H9 (cell line): Measurements from ENCODE around the gene CNTN2. TPM values are rescaled to one million over a fixed set of nuclear protein-coding genes. Genes with fewer than 3 reads are reported as not detected.

Source experiments
- DNase-seq: peaks from one replicate; pipeline ENCODE4 v3.0.0-alpha.2; 2017
- H2AFZ ChIP-seq: one replicate; pipeline ENCODE4 v1.6.1; 2013; ENCODE audit warnings: mild to moderate bottlenecking, low read length, control low read depth, moderate library complexity
- H2AK5ac ChIP-seq: 2 replicates; pipeline ENCODE4 v1.6.1; 2013; ENCODE audit warnings: low read length, control low read depth, mixed read lengths; ENCODE audit not compliant: insufficient read length
- H2BK120ac ChIP-seq: one replicate; pipeline ENCODE4 v1.6.1; 2013; ENCODE audit warnings: low read depth, mild to moderate bottlenecking, low read length, control low read depth, inconsistent platforms; ENCODE audit not compliant: poor library complexity, severe bottlenecking
- H2BK12ac ChIP-seq: 2 replicates; pipeline ENCODE4 v1.6.1; 2013; ENCODE audit warnings: low read length, control low read depth, mixed read lengths, low read depth; ENCODE audit not compliant: insufficient read length
- H2BK15ac ChIP-seq: 2 replicates; pipeline ENCODE4 v1.6.1; 2013; ENCODE audit warnings: low read depth, low read length, control low read depth
- H2BK20ac ChIP-seq: one replicate; pipeline ENCODE4 v1.6.1; 2013; ENCODE audit warnings: low read depth, mild to moderate bottlenecking, low read length, control low read depth, inconsistent platforms; ENCODE audit not compliant: poor library complexity, severe bottlenecking
- H2BK5ac ChIP-seq: 2 replicates; pipeline ENCODE4 v1.6.1; 2013; ENCODE audit warnings: low read length, control low read depth, mixed read lengths; ENCODE audit not compliant: insufficient read length
- H3K14ac ChIP-seq: 2 replicates; pipeline ENCODE4 v1.6.1; 2013; ENCODE audit warnings: low read length, control low read depth; ENCODE audit not compliant: insufficient read depth
- H3K18ac ChIP-seq: 2 replicates; pipeline ENCODE4 v1.6.1; 2013; ENCODE audit warnings: low read depth, mild to moderate bottlenecking, mixed read lengths, low read length, control low read depth; ENCODE audit not compliant: insufficient read length
- H3K23ac ChIP-seq: 2 replicates; pipeline ENCODE4 v1.6.1; 2013; ENCODE audit warnings: low read length, control low read depth, mixed read lengths, low read depth; ENCODE audit not compliant: insufficient read length
- H3K23me2 ChIP-seq: 2 replicates; pipeline ENCODE4 v1.6.1; 2013; ENCODE audit warnings: low read depth, mild to moderate bottlenecking, mixed read lengths, low read length, control low read depth; ENCODE audit not compliant: insufficient read length, poor library complexity, severe bottlenecking
- H3K27ac ChIP-seq: 2 replicates; pipeline ENCODE4 v1.5.1; 2013; ENCODE audit warnings: low read length, control low read depth, mixed read lengths, low read depth; ENCODE audit not compliant: insufficient read length
- H3K27me3 ChIP-seq: 2 replicates; pipeline ENCODE4 v1.6.1; 2013; ENCODE audit warnings: low read length, control low read depth, inconsistent platforms; ENCODE audit not compliant: insufficient read depth
- H3K4ac ChIP-seq: 2 replicates; pipeline ENCODE4 v1.6.1; 2013; ENCODE audit warnings: low read depth, mild to moderate bottlenecking, control low read depth, inconsistent platforms, low read length, moderate library complexity
- H3K4me1 ChIP-seq: 2 replicates; pipeline ENCODE4 v1.6.1; 2013; ENCODE audit warnings: low read length, control low read depth, inconsistent platforms; ENCODE audit not compliant: insufficient read depth
- H3K4me2 ChIP-seq: 2 replicates; pipeline ENCODE4 v1.6.1; 2013; ENCODE audit warnings: low read length, control low read depth, mixed read lengths; ENCODE audit not compliant: insufficient read length, insufficient read depth
- H3K56ac ChIP-seq: 2 replicates; pipeline ENCODE4 v1.6.1; 2013; ENCODE audit warnings: low read depth, mild to moderate bottlenecking, mixed read lengths, low read length, control low read depth; ENCODE audit not compliant: insufficient read length
- H3K79me1 ChIP-seq: 2 replicates; pipeline ENCODE4 v1.6.1; 2013; ENCODE audit warnings: low read depth, mild to moderate bottlenecking, moderate library complexity, low read length, control low read depth, inconsistent platforms; ENCODE audit not compliant: insufficient read depth, poor library complexity, severe bottlenecking
- H3K79me2 ChIP-seq: 2 replicates; pipeline ENCODE4 v1.6.1; 2013; ENCODE audit warnings: low read length, control low read depth, inconsistent platforms; ENCODE audit not compliant: insufficient read depth
- H3K9ac ChIP-seq: 2 replicates; pipeline ENCODE4 v1.6.1; 2013; ENCODE audit warnings: low read length, control low read depth, mixed read lengths; ENCODE audit not compliant: insufficient read length; ENCODE audit errors: extremely low read depth
- H3K9me3 ChIP-seq: one replicate; pipeline ENCODE4 v1.6.1; 2013; ENCODE audit warnings: low read depth, low read length, inconsistent platforms; ENCODE audit not compliant: control insufficient read depth
- H3T11ph ChIP-seq: one replicate; pipeline ENCODE4 v1.6.1; 2013; ENCODE audit warnings: mild to moderate bottlenecking, low read length, control low read depth, inconsistent platforms
- H4K20me1 ChIP-seq: one replicate; pipeline ENCODE4 v1.6.1; 2013; ENCODE audit not compliant: control insufficient read depth, insufficient read length, insufficient read depth
- H4K5ac ChIP-seq: 2 replicates; pipeline ENCODE4 v1.6.1; 2013; ENCODE audit warnings: low read depth, mild to moderate bottlenecking, mixed read lengths, low read length, control low read depth; ENCODE audit not compliant: insufficient read length
- H4K8ac ChIP-seq: replicated peaks from 2 replicates; pipeline ENCODE4 v1.6.1; 2013; ENCODE audit warnings: low read length, control low read depth, mixed read lengths, low read depth; ENCODE audit not compliant: insufficient read length
- H4K91ac ChIP-seq: 2 replicates; pipeline ENCODE4 v1.6.1; 2013; ENCODE audit warnings: low read depth, mild to moderate bottlenecking, moderate library complexity, mixed read lengths, low read length, control low read depth; ENCODE audit not compliant: insufficient read length
- H3K27ac Mint-ChIP-seq, 3 experiments: 2 replicates in 2 of 3; 3 replicates in 1 of 3; pipeline ENCODE4 v1.8.0; 2020 to 2021; ENCODE audit warnings: mixed read lengths in 3 of 3, mild to moderate bottlenecking in 1 of 3, moderate library complexity in 1 of 3
- H3K27me3 Mint-ChIP-seq: 2 replicates; pipeline ENCODE4 v1.8.0; 2021; ENCODE audit warnings: low read depth, mild to moderate bottlenecking, moderate library complexity, mixed read lengths
- H3K36me3 Mint-ChIP-seq, 3 experiments: 2 replicates in 2 of 3; 3 replicates in 1 of 3; pipeline ENCODE4 v1.8.0; 2020 to 2021; ENCODE audit warnings: low read depth in 3 of 3, mixed read lengths in 3 of 3; ENCODE audit not compliant: insufficient read depth in 1 of 3
- H3K4me1 Mint-ChIP-seq, 2 experiments: 2 replicates each; pipeline ENCODE4 v1.8.0; 2020; ENCODE audit warnings: mixed read lengths in 2 of 2
- H3K4me3 Mint-ChIP-seq, 2 experiments: 2 replicates in 1 of 2; 3 replicates in 1 of 2; pipeline ENCODE4 v1.8.0; 2020 to 2021; ENCODE audit warnings: mild to moderate bottlenecking in 2 of 2, mixed read lengths in 2 of 2, moderate library complexity in 1 of 2
- H3K9me3 Mint-ChIP-seq, 2 experiments: 2 replicates in 1 of 2; 3 replicates in 1 of 2; pipeline ENCODE4 v1.8.0; 2020; ENCODE audit warnings: mild to moderate bottlenecking in 2 of 2, mixed read lengths in 2 of 2, moderate library complexity in 1 of 2
- WGBS: extraction: QIAGEN DNeasy Blood & Tissue Kit; methylation state at CpG from one replicate; pipeline ENCODE4 v1.1.7; 2013; ENCODE audit warnings: missing lambda C conversion rate, low lambda C conversion rate, mixed read lengths; ENCODE audit not compliant: insufficient read length; ENCODE audit errors: extremely low coverage; 5-methylcytosine and 5-hydroxymethylcytosine counted together
- total RNA-seq: library from RNA; stranded (reverse); gene quantifications from 2 replicates; pipeline ENCODE4 v1.2.1, GENCODE V29; 2021
- TF ChIP-seq, protein P1 (sequence below): fragments of 200-600 bp; sonication (generic); conservative IDR thresholded peaks from 3 replicates; pipeline ENCODE4 v1.8.0; 2021; ENCODE audit warnings: antibody characterized with exemption, mild to moderate bottlenecking

CNTN2 gene
- total RNA-seq, 1 experiment from 2014 or later: 0.42 TPM

DNA sequence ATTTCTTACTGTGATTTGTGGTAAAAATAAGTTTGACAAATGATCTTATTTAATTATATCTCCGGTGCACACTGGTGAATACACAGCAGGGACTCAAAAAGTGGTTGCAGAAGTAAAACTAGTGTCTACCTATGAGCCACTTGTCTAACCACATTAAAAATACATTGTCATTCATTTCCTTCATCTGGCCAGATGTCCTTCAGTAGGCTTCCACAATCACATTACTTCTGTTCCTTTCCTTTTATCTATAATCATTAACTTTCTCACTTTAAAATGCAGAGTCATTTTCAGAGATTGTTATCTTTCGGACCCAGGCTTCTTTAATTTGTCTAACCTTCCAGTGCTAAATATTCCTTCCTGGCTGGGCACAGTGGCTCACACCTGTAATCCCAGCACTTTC lies 75.7 kb downstream of the CNTN2 start:
- H3K23ac ChIP-seq: no peak overlapping the region
- peaks cover 18% of the 10 kb centered on the region; the same call in 1 of the 2 replicates for H3K79me2 ChIP-seq
- H3K4ac ChIP-seq: no peak overlapping the region
- WGBS: no CpG with 5 or more reads among the region's 2 CpGs
- H3K79me1 ChIP-seq: peaks cover 4% of the 10 kb centered on the region
- no peaks in the 10 kb centered on the region for H3K9me3 Mint-ChIP-seq
- no peak overlapping the region for H2BK15ac ChIP-seq
- H2AK5ac ChIP-seq: no peak overlapping the region
- H3K36me3 Mint-ChIP-seq: peaks cover 3 to 31% (median 17%) of the 10 kb centered on the region in 3 experiments; a peak in 6 of 7 replicates
- H3K18ac ChIP-seq: no peak overlapping the region
- no peak overlapping the region for H3K14ac ChIP-seq
- peaks cover 7% of the 10 kb centered on the region for H3K23me2 ChIP-seq
- no peak overlapping the region for H4K91ac ChIP-seq
- H4K8ac ChIP-seq: no peak overlapping the region
- TF ChIP-seq, protein P1, sequence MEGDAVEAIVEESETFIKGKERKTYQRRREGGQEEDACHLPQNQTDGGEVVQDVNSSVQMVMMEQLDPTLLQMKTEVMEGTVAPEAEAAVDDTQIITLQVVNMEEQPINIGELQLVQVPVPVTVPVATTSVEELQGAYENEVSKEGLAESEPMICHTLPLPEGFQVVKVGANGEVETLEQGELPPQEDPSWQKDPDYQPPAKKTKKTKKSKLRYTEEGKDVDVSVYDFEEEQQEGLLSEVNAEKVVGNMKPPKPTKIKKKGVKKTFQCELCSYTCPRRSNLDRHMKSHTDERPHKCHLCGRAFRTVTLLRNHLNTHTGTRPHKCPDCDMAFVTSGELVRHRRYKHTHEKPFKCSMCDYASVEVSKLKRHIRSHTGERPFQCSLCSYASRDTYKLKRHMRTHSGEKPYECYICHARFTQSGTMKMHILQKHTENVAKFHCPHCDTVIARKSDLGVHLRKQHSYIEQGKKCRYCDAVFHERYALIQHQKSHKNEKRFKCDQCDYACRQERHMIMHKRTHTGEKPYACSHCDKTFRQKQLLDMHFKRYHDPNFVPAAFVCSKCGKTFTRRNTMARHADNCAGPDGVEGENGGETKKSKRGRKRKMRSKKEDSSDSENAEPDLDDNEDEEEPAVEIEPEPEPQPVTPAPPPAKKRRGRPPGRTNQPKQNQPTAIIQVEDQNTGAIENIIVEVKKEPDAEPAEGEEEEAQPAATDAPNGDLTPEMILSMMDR: no peak
- H3K9ac ChIP-seq: no peak overlapping the region
- H4K5ac ChIP-seq: no peak overlapping the region
- no peaks in the 10 kb centered on the region for H3K27me3 Mint-ChIP-seq
- no peaks in the 10 kb centered on the region for H3K9me3 ChIP-seq
- H2BK120ac ChIP-seq: no peak overlapping the region
- DNase-seq: no peak
- no peak overlapping the region for H3K4me2 ChIP-seq
- no peak overlapping the region for H3K27ac Mint-ChIP-seq
- H3K56ac ChIP-seq: no peak overlapping the region
- no peak overlapping the region for H3T11ph ChIP-seq
- no peak overlapping the region for H3K27ac ChIP-seq
- H3K27me3 ChIP-seq: no peaks in the 10 kb centered on the region
- H2AFZ ChIP-seq: no peak overlapping the region
- H2BK12ac ChIP-seq: no peak overlapping the region
- H2BK20ac ChIP-seq: no peak overlapping the region
- H3K4me3 Mint-ChIP-seq: no peak overlapping the region
- H3K4me1 Mint-ChIP-seq: peaks cover 18% of the 10 kb centered on the region in 2 experiments
- no peak overlapping the region for H2BK5ac ChIP-seq
- no peaks in the 10 kb centered on the region for H4K20me1 ChIP-seq
- H3K4me1 ChIP-seq: no peaks in the 10 kb centered on the region
